WTC11 (cell line): ENCODE data around the gene WWOX. TPM values are rescaled to one million over a fixed set of nuclear protein-coding genes. Genes with fewer than 3 reads are reported as not detected.

Experiments
- ATAC-seq: fragments of 200-7000 bp; cut with Tn5 transposase; 2 replicates; pipeline ENCODE4 v1.10.0; 2021; ENCODE audit warnings: mild to moderate bottlenecking, moderate library complexity
- CTCF ChIA-PET: fragments of 300-600 bp; sonication (Branson Sonifier 250); formaldehyde crosslinking; loops from one replicate; lab custom pipeline; 2021; ENCODE audit warnings: antibody characterized with exemption; lab: Charles Lee
- POLR2A ChIA-PET: fragments of 350-600 bp; sonication (Branson Sonifier 250); formaldehyde crosslinking; loops from one replicate; lab custom pipeline; 2021; ENCODE audit warnings: antibody characterized with exemption; lab: Charles Lee
- DNase-seq: peaks from one replicate; pipeline ENCODE4 v3.0.0; 2021; ENCODE audit warnings: low spot score
- H3K27ac Mint-ChIP-seq: 2 replicates; pipeline ENCODE4 v1.8.0; 2021; ENCODE audit warnings: mixed read lengths
- H3K27me3 Mint-ChIP-seq: 2 replicates; pipeline ENCODE4 v1.8.0; 2021; ENCODE audit warnings: low read depth, mild to moderate bottlenecking, moderate library complexity, mixed read lengths
- H3K36me3 Mint-ChIP-seq: 2 replicates; pipeline ENCODE4 v1.8.0; 2021; ENCODE audit warnings: mixed read lengths
- H3K4me1 Mint-ChIP-seq: 2 replicates; pipeline ENCODE4 v1.8.0; 2022; ENCODE audit warnings: mixed read lengths
- H3K4me3 Mint-ChIP-seq: 2 replicates; pipeline ENCODE4 v1.8.0; 2021; ENCODE audit warnings: mild to moderate bottlenecking, moderate library complexity, mixed read lengths
- H3K9me3 Mint-ChIP-seq: 2 replicates; pipeline ENCODE4 v1.8.0; 2021; ENCODE audit warnings: mixed read lengths
- ELF4 ChIP-seq: sonication (generic); formaldehyde crosslinking; IDR thresholded peaks from 2 replicates; pipeline ENCODE4 v1.8.1; 2022; ENCODE audit warnings: low read depth, mild to moderate bottlenecking, moderate library complexity, missing genetic modification reagents
- EMX1 ChIP-seq: fragments of 250-450 bp; sonication (Bioruptor Pico); IDR thresholded peaks from 2 replicates; pipeline ENCODE4 v1.8.0; 2021; ENCODE audit warnings: mild to moderate bottlenecking
- KAT7 ChIP-seq: sonication (generic); formaldehyde crosslinking; IDR thresholded peaks from 2 replicates; pipeline ENCODE4 v1.8.1; 2023; ENCODE audit warnings: missing genetic modification reagents, mild to moderate bottlenecking, borderline replicate concordance
- MYBL2 ChIP-seq: sonication (generic); formaldehyde crosslinking; IDR thresholded peaks from 2 replicates; pipeline ENCODE4 v1.8.1; 2023; ENCODE audit warnings: mild to moderate bottlenecking, moderate library complexity, missing genetic modification reagents
- NR3C1 ChIP-seq: sonication (generic); formaldehyde crosslinking; conservative IDR thresholded peaks from 2 replicates; pipeline ENCODE4 v1.8.1; 2023; ENCODE audit warnings: low read depth, mild to moderate bottlenecking, missing genetic modification reagents
- OVOL2 ChIP-seq: fragments of 250-450 bp; sonication (Bioruptor Pico); IDR thresholded peaks from 2 replicates; pipeline ENCODE4 v1.9.0; 2021; ENCODE audit warnings: mild to moderate bottlenecking, borderline replicate concordance
- RELA ChIP-seq: sonication (generic); formaldehyde crosslinking; IDR thresholded peaks from 2 replicates; pipeline ENCODE4 v1.8.1; 2022; ENCODE audit warnings: missing genetic modification reagents, mild to moderate bottlenecking, borderline replicate concordance
- ZNF219 ChIP-seq: sonication (generic); formaldehyde crosslinking; IDR thresholded peaks from 2 replicates; pipeline ENCODE4 v1.8.0; 2023; ENCODE audit warnings: missing genetic modification reagents, mild to moderate bottlenecking, borderline replicate concordance
- ZNF396 ChIP-seq: fragments of 250-450 bp; sonication (Bioruptor Pico); IDR thresholded peaks from 2 replicates; pipeline ENCODE4 v1.8.0; 2021; ENCODE audit warnings: mild to moderate bottlenecking, moderate library complexity, borderline replicate concordance
- total RNA-seq: library from RNA; stranded (reverse); gene quantifications from 3 replicates; pipeline ENCODE4 v1.2.3, GENCODE V29; 2021
- TF ChIP-seq, protein P1 (sequence below): sonication (generic); formaldehyde crosslinking; IDR thresholded peaks from 2 replicates; pipeline ENCODE4 v1.8.1; 2023; ENCODE audit warnings: mild to moderate bottlenecking, missing genetic modification reagents
- TF ChIP-seq, protein P2 (sequence below): sonication (generic); formaldehyde crosslinking; IDR thresholded peaks from 2 replicates; pipeline ENCODE4 v1.8.1; 2023; ENCODE audit warnings: mild to moderate bottlenecking, missing genetic modification reagents, moderate library complexity
- TF ChIP-seq, protein P3 (sequence below): sonication (generic); formaldehyde crosslinking; IDR thresholded peaks from 2 replicates; pipeline ENCODE4 v1.8.1; 2022; ENCODE audit warnings: mild to moderate bottlenecking, moderate library complexity, missing genetic modification reagents
- TF ChIP-seq, protein P4 (sequence below): sonication (generic); formaldehyde crosslinking; IDR thresholded peaks from 2 replicates; pipeline ENCODE4 v1.8.0; 2023; ENCODE audit warnings: missing genetic modification reagents, mild to moderate bottlenecking, borderline replicate concordance
- TF ChIP-seq, protein P5 (sequence below): fragments of 250-450 bp; sonication (Bioruptor Pico); conservative IDR thresholded peaks from 2 replicates; pipeline ENCODE4 v1.9.0; 2021; ENCODE audit warnings: mild to moderate bottlenecking
- TF ChIP-seq, protein P6 (sequence below): fragments of 250-450 bp; sonication (Bioruptor Pico); IDR thresholded peaks from 2 replicates; pipeline ENCODE4 v1.9.0; 2021; ENCODE audit warnings: mild to moderate bottlenecking, borderline replicate concordance
- TF ChIP-seq, protein P7 (sequence below): sonication (generic); formaldehyde crosslinking; IDR thresholded peaks from 2 replicates; pipeline ENCODE4 v1.8.1; 2023; ENCODE audit warnings: mild to moderate bottlenecking, missing genetic modification reagents, borderline replicate concordance
- TF ChIP-seq, protein P8 (sequence below): sonication (generic); formaldehyde crosslinking; IDR thresholded peaks from 2 replicates; pipeline ENCODE4 v1.8.1; 2022; ENCODE audit warnings: mild to moderate bottlenecking, missing genetic modification reagents, moderate library complexity, borderline replicate concordance

Gene WWOX
- total RNA-seq, 1 experiment from 2014 or later = 15.7 TPM

DNA sequence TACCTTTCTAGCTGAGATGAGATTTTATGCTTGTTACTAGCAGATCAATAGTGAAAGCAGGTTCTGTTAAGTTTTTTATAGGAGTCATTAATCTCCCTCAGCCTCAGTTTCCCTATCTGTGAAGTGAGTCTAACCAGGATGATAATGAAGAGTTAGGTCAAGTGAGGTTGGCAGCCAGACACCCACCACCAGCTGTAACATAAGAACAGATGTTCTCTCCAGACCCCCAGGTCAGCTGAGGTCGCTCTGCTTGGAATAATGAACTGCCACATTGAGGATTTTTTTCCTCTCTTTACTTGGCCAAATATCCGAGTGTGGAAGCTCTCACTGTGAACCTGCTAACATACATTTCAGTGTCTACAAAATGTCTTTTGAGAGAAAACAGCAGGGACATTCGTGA lies 389.6 kb downstream of the WWOX start:
- ChIA-PET POLR2A (no interaction called here), CTCF (interaction anchor here (0.9 kb wide), 1 partner anchor 10 kb away, joined by 5 read pairs; no protein-coding TSS in a partner anchor)
- H3K4me3 Mint-ChIP-seq = no peak overlapping the region
- TF ChIP-seq ZNF219 (CRISPR knock-in tag) = no peak
- TF ChIP-seq MYBL2 = no peak
- TF ChIP-seq, protein P1, sequence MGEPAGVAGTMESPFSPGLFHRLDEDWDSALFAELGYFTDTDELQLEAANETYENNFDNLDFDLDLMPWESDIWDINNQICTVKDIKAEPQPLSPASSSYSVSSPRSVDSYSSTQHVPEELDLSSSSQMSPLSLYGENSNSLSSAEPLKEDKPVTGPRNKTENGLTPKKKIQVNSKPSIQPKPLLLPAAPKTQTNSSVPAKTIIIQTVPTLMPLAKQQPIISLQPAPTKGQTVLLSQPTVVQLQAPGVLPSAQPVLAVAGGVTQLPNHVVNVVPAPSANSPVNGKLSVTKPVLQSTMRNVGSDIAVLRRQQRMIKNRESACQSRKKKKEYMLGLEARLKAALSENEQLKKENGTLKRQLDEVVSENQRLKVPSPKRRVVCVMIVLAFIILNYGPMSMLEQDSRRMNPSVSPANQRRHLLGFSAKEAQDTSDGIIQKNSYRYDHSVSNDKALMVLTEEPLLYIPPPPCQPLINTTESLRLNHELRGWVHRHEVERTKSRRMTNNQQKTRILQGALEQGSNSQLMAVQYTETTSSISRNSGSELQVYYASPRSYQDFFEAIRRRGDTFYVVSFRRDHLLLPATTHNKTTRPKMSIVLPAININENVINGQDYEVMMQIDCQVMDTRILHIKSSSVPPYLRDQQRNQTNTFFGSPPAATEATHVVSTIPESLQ = no peak
- TF ChIP-seq, protein P2, sequence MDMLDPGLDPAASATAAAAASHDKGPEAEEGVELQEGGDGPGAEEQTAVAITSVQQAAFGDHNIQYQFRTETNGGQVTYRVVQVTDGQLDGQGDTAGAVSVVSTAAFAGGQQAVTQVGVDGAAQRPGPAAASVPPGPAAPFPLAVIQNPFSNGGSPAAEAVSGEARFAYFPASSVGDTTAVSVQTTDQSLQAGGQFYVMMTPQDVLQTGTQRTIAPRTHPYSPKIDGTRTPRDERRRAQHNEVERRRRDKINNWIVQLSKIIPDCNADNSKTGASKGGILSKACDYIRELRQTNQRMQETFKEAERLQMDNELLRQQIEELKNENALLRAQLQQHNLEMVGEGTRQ (CRISPR knock-in tag) = no peak
- TF ChIP-seq, protein P3, sequence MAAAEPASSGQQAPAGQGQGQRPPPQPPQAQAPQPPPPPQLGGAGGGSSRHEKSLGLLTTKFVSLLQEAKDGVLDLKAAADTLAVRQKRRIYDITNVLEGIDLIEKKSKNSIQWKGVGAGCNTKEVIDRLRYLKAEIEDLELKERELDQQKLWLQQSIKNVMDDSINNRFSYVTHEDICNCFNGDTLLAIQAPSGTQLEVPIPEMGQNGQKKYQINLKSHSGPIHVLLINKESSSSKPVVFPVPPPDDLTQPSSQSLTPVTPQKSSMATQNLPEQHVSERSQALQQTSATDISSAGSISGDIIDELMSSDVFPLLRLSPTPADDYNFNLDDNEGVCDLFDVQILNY (CRISPR knock-in tag) = no peak
- no peak for TF ChIP-seq EMX1 (CRISPR knock-in tag)
- TF ChIP-seq, protein P4, sequence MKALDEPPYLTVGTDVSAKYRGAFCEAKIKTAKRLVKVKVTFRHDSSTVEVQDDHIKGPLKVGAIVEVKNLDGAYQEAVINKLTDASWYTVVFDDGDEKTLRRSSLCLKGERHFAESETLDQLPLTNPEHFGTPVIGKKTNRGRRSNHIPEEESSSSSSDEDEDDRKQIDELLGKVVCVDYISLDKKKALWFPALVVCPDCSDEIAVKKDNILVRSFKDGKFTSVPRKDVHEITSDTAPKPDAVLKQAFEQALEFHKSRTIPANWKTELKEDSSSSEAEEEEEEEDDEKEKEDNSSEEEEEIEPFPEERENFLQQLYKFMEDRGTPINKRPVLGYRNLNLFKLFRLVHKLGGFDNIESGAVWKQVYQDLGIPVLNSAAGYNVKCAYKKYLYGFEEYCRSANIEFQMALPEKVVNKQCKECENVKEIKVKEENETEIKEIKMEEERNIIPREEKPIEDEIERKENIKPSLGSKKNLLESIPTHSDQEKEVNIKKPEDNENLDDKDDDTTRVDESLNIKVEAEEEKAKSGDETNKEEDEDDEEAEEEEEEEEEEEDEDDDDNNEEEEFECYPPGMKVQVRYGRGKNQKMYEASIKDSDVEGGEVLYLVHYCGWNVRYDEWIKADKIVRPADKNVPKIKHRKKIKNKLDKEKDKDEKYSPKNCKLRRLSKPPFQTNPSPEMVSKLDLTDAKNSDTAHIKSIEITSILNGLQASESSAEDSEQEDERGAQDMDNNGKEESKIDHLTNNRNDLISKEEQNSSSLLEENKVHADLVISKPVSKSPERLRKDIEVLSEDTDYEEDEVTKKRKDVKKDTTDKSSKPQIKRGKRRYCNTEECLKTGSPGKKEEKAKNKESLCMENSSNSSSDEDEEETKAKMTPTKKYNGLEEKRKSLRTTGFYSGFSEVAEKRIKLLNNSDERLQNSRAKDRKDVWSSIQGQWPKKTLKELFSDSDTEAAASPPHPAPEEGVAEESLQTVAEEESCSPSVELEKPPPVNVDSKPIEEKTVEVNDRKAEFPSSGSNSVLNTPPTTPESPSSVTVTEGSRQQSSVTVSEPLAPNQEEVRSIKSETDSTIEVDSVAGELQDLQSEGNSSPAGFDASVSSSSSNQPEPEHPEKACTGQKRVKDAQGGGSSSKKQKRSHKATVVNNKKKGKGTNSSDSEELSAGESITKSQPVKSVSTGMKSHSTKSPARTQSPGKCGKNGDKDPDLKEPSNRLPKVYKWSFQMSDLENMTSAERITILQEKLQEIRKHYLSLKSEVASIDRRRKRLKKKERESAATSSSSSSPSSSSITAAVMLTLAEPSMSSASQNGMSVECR (CRISPR knock-in tag) = no peak
- TF ChIP-seq RELA = no peak
- no peak for TF ChIP-seq OVOL2 (CRISPR knock-in tag)
- TF ChIP-seq ZNF396 (CRISPR knock-in tag) = no peak
- TF ChIP-seq, protein P5, sequence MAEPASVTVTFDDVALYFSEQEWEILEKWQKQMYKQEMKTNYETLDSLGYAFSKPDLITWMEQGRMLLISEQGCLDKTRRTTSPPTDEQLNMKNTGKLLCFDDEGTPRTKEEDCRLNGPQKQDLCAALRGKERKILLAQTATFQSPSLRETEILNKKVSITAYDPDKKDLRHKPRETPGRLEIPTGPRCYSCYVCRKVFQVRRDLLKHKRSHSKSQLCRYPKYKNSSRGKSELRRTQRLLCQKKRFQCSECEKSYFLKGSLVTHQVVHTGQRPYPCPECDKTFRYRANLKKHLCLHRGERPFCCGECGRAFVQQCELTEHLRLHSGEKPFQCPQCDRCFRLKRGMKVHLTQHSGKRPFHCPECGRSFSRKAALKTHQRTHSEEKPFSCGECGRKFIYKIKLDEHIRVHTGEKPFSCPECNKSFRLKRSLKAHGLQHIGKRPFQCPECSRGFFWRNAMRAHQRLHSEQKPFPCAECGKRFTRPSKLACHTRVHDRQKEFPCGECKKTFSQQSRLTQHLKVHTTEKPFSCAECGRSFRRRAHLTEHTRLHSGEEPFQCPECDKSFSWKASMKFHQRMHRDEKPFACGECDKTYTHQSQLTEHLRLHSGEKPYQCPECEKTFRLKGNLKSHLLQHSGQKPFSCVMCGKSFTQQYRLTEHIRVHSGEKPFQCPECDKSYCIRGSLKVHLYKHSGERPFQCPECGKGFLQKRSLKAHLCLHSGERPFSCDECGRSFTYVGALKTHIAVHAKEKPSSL = no peak
- no peak for TF ChIP-seq KAT7 (CRISPR knock-in tag)
- TF ChIP-seq, protein P6, sequence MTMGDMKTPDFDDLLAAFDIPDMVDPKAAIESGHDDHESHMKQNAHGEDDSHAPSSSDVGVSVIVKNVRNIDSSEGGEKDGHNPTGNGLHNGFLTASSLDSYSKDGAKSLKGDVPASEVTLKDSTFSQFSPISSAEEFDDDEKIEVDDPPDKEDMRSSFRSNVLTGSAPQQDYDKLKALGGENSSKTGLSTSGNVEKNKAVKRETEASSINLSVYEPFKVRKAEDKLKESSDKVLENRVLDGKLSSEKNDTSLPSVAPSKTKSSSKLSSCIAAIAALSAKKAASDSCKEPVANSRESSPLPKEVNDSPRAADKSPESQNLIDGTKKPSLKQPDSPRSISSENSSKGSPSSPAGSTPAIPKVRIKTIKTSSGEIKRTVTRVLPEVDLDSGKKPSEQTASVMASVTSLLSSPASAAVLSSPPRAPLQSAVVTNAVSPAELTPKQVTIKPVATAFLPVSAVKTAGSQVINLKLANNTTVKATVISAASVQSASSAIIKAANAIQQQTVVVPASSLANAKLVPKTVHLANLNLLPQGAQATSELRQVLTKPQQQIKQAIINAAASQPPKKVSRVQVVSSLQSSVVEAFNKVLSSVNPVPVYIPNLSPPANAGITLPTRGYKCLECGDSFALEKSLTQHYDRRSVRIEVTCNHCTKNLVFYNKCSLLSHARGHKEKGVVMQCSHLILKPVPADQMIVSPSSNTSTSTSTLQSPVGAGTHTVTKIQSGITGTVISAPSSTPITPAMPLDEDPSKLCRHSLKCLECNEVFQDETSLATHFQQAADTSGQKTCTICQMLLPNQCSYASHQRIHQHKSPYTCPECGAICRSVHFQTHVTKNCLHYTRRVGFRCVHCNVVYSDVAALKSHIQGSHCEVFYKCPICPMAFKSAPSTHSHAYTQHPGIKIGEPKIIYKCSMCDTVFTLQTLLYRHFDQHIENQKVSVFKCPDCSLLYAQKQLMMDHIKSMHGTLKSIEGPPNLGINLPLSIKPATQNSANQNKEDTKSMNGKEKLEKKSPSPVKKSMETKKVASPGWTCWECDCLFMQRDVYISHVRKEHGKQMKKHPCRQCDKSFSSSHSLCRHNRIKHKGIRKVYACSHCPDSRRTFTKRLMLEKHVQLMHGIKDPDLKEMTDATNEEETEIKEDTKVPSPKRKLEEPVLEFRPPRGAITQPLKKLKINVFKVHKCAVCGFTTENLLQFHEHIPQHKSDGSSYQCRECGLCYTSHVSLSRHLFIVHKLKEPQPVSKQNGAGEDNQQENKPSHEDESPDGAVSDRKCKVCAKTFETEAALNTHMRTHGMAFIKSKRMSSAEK (CRISPR knock-in tag) = no peak
- TF ChIP-seq, protein P7, sequence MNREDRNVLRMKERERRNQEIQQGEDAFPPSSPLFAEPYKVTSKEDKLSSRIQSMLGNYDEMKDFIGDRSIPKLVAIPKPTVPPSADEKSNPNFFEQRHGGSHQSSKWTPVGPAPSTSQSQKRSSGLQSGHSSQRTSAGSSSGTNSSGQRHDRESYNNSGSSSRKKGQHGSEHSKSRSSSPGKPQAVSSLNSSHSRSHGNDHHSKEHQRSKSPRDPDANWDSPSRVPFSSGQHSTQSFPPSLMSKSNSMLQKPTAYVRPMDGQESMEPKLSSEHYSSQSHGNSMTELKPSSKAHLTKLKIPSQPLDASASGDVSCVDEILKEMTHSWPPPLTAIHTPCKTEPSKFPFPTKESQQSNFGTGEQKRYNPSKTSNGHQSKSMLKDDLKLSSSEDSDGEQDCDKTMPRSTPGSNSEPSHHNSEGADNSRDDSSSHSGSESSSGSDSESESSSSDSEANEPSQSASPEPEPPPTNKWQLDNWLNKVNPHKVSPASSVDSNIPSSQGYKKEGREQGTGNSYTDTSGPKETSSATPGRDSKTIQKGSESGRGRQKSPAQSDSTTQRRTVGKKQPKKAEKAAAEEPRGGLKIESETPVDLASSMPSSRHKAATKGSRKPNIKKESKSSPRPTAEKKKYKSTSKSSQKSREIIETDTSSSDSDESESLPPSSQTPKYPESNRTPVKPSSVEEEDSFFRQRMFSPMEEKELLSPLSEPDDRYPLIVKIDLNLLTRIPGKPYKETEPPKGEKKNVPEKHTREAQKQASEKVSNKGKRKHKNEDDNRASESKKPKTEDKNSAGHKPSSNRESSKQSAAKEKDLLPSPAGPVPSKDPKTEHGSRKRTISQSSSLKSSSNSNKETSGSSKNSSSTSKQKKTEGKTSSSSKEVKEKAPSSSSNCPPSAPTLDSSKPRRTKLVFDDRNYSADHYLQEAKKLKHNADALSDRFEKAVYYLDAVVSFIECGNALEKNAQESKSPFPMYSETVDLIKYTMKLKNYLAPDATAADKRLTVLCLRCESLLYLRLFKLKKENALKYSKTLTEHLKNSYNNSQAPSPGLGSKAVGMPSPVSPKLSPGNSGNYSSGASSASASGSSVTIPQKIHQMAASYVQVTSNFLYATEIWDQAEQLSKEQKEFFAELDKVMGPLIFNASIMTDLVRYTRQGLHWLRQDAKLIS (CRISPR knock-in tag) = no peak
- TF ChIP-seq, protein P8, sequence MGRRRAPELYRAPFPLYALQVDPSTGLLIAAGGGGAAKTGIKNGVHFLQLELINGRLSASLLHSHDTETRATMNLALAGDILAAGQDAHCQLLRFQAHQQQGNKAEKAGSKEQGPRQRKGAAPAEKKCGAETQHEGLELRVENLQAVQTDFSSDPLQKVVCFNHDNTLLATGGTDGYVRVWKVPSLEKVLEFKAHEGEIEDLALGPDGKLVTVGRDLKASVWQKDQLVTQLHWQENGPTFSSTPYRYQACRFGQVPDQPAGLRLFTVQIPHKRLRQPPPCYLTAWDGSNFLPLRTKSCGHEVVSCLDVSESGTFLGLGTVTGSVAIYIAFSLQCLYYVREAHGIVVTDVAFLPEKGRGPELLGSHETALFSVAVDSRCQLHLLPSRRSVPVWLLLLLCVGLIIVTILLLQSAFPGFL (CRISPR knock-in tag) = no peak
- no peak for TF ChIP-seq ELF4
- no peak for TF ChIP-seq NR3C1 (CRISPR knock-in tag)
- H3K27me3 Mint-ChIP-seq = no peaks in the 10 kb centered on the region; the same call in 1 of the 2 replicates
- no peaks in the 10 kb centered on the region for H3K36me3 Mint-ChIP-seq
- H3K4me1 Mint-ChIP-seq = peaks cover 6% of the 10 kb centered on the region
- DNase-seq (no peak), ATAC-seq (no peak)
- H3K27ac Mint-ChIP-seq = no peak overlapping the region
- peaks cover 4% of the 10 kb centered on the region; the same call in 1 of the 2 replicates for H3K9me3 Mint-ChIP-seq
